ENCODE measurements around the gene PCOLCE2. TPM values are rescaled to one million over a fixed set of nuclear protein-coding genes. Genes with fewer than 3 reads are reported as not detected.

The PCOLCE2 gene
- total RNA-seq, 1 donor from 2014 or later: 1.7 TPM

DNA sequence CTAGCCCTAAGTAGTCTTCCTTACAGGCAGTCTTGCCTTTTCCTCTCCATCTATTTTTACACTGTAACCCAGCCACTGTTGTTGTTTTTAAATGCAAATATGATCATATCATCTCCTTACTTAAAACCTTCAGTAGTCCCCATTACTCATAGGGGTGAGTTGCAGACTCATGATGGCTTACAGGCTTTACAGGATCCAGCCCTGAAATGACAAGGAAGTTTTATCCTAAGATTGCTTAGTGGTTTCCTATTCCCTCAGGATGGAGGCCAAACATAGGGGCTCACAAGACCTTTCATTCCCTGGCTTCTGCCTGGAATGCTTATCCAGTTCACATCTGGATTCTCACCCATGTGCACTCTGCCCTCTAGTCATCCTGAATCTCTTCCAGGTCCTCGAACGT is 27.7 kb upstream of the PCOLCE2 start:
- no peaks in the 10 kb centered on the region for H3K36me3 ChIP-seq (ENCODE audit: control insufficient read depth, insufficient read depth, low read length)
- no peaks in the 10 kb centered on the region for H3K27me3 ChIP-seq (ENCODE audit: control insufficient read depth, insufficient read depth, low read length)
- TF ChIP-seq, protein P1, sequence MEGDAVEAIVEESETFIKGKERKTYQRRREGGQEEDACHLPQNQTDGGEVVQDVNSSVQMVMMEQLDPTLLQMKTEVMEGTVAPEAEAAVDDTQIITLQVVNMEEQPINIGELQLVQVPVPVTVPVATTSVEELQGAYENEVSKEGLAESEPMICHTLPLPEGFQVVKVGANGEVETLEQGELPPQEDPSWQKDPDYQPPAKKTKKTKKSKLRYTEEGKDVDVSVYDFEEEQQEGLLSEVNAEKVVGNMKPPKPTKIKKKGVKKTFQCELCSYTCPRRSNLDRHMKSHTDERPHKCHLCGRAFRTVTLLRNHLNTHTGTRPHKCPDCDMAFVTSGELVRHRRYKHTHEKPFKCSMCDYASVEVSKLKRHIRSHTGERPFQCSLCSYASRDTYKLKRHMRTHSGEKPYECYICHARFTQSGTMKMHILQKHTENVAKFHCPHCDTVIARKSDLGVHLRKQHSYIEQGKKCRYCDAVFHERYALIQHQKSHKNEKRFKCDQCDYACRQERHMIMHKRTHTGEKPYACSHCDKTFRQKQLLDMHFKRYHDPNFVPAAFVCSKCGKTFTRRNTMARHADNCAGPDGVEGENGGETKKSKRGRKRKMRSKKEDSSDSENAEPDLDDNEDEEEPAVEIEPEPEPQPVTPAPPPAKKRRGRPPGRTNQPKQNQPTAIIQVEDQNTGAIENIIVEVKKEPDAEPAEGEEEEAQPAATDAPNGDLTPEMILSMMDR (IDR thresholded peaks at IDR 0.05; ENCODE audit: insufficient read depth, low read length, poor library complexity, severe bottlenecking): no peak
- H3K4me3 ChIP-seq (ENCODE audit: low read depth, low read length): no peak overlapping the region
- DNase-seq (ENCODE audit: low read depth): no peak

DNA sequence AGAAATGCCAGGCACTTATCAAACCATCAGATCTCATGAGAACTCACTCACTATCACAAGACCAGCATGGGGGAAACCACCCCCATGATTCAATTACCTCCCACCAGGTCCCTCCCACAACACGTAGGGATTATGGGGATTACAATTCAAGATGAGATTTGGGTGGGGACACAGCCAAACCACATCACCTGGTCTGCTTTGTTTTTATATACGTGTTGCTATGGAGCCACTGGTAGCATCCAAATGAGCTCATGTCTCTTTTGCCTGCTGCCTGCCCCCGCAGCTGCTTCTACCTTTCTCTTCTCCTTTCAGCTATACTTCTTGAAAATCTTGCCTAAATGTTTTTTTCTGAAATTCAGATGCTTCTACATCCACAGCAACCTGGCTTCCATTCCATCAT is 26.8 kb upstream of the PCOLCE2 start:
- DNase-seq (ENCODE audit: low read depth): no peak
- Histone ChIP-seq H3K36me3 (ENCODE audit: control insufficient read depth, insufficient read depth, low read length) (no peaks in the 10 kb centered on the region), H3K4me3 (ENCODE audit: low read depth, low read length) (no peak overlapping the region), H3K27me3 (ENCODE audit: control insufficient read depth, insufficient read depth, low read length) (no peaks in the 10 kb centered on the region)
- TF ChIP-seq, protein P1 (IDR thresholded peaks at IDR 0.05; ENCODE audit: insufficient read depth, low read length, poor library complexity, severe bottlenecking): no peak

DNA sequence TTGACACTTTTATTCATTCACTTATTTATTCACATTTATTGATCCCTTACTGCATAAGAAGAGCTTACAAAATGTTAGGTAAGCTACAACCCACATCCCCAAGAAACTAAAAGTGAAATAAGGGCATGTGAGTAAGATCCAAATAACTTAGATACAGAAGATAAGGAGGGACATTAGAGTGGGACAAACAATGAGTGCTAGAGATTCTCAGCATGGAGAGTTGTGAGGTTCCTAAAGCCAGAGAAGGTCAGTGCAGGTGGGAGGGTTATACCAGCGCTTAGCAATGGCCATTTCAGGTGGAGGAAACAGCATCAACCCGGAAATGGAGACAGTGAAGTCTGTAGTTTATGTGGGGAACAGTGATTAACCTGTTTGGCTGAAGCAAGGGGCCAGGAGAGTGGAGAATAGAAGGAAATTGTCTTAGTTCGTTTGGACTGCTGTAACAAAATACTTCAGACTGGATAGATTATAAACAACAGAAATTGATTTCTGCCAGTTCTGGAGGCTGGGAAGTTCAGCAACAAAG is 25.5 kb upstream of the PCOLCE2 start:
- Histone ChIP-seq H3K36me3 (ENCODE audit: control insufficient read depth, insufficient read depth, low read length) (no peaks in the 10 kb centered on the region), H3K27me3 (ENCODE audit: control insufficient read depth, insufficient read depth, low read length) (no peaks in the 10 kb centered on the region), H3K4me3 (ENCODE audit: low read depth, low read length) (no peak overlapping the region)
- no peak for DNase-seq (ENCODE audit: low read depth)
- TF ChIP-seq, protein P1 (IDR thresholded peaks at IDR 0.05; ENCODE audit: insufficient read depth, low read length, poor library complexity, severe bottlenecking): no peak

DNA sequence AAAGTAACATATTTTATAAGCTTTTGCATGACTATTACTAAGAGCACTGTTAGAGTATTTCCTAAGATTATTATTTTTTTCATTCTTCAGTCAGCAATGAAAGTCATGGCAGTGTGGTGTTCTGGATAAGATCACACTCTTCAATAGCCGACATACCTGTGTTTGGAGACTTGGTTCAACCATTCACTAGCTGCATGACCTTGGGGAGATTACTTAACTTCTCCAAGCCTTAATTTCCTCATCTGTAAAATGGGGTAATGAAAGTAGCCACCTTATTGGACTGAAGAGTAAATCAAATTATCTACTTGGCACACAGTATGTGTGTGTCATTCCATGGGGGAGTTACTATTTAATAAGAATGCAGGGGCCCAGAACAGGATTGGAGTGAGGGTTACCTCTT is 24.5 kb upstream of the PCOLCE2 start:
- H3K36me3 ChIP-seq (ENCODE audit: control insufficient read depth, insufficient read depth, low read length): no peaks in the 10 kb centered on the region
- H3K4me3 ChIP-seq (ENCODE audit: low read depth, low read length): no peak overlapping the region
- DNase-seq (ENCODE audit: low read depth): no peak
- TF ChIP-seq, protein P1 (IDR thresholded peaks at IDR 0.05; ENCODE audit: insufficient read depth, low read length, poor library complexity, severe bottlenecking): no peak
- H3K27me3 ChIP-seq (ENCODE audit: control insufficient read depth, insufficient read depth, low read length): peaks cover under 1% of the 10 kb centered on the region

DNA sequence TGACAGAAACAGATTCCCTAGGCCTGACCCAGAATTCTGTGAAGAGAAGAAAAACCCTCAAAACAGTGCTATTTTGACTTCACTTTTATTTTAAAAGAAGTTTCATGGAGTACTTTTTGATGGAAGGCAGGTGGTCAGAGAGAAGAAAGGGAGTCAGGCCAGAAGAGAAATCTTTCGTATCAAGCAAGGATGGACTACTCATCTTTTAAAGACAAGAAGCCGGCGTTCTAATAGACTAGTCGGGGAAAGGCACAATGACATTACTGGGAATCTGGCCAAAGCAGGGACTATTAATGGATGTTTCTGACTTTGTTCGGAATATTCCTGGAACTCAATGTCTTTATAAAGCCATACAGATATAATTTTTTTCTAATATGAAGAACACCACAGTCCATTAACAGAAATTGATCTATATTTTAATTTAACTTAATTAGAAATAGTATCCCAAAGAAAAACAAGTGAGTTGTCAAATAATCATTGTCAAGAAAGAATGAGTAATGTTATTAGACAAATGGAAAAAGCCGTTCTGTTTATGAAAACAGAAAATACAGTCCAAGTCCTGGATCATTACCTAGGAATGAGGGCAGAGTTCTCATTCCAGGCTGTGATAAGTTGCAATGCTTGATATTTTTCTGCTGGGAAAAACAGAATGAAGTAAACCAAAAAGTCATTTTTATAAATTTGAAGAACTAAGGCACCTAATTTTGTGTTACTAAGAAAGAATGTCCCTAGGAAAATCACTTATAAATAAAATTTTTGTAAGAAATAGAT is 23.7 kb upstream of the PCOLCE2 start:
- no peak for DNase-seq (ENCODE audit: low read depth)
- peaks cover 2% of the 10 kb centered on the region for H3K27me3 ChIP-seq (ENCODE audit: control insufficient read depth, insufficient read depth, low read length)
- TF ChIP-seq, protein P1 (IDR thresholded peaks at IDR 0.05; ENCODE audit: insufficient read depth, low read length, poor library complexity, severe bottlenecking): no peak
- no peak overlapping the region for H3K4me3 ChIP-seq (ENCODE audit: low read depth, low read length)
- H3K36me3 ChIP-seq (ENCODE audit: control insufficient read depth, insufficient read depth, low read length): no peaks in the 10 kb centered on the region

DNA sequence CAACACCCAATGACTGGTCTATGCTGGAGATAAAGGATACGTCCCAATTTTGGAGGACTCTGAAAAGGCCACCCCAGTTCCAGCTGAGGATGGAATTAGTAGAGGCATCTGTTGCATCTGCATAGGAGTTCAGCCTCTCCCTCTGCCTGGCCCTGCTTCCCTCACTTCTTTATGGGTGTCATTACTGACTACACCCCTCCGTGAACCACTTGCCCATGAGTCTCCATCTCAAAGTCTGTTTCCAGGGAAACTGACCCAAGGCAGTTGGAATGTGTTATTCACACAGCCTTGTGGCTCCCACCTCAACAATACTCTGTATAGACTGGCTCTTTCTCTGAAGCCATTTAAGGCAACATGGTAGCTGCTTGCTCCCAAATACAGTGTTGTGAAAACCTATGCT is 21.4 kb upstream of the PCOLCE2 start:
- no peak overlapping the region for H3K4me3 ChIP-seq (ENCODE audit: low read depth, low read length)
- no peak for DNase-seq (ENCODE audit: low read depth)
- peaks cover 2% of the 10 kb centered on the region for H3K27me3 ChIP-seq (ENCODE audit: control insufficient read depth, insufficient read depth, low read length)
- no peaks in the 10 kb centered on the region for H3K36me3 ChIP-seq (ENCODE audit: control insufficient read depth, insufficient read depth, low read length)
- TF ChIP-seq, protein P1 (IDR thresholded peaks at IDR 0.05; ENCODE audit: insufficient read depth, low read length, poor library complexity, severe bottlenecking): no peak

All from kidney epithelial cell (primary cell).